CD4-positive, alpha-beta T cell treated with Interleukin-4 for 4 hours (primary cell): ENCODE measurements around the gene JAK2.
"Not testable (repeated sequence)": the region's sequence is repeated elsewhere in the genome, so short reads cannot be mapped to it uniquely, and the experiment has no call there.

Experiments used
- DNase-seq: peaks from one replicate; pipeline ENCODE4 v3.0.0-alpha.2; 2020

Gene JAK2

GRCh38 chr9:5044160-5044559 lies 59.1 kb downstream of the JAK2 start:
- no peak for DNase-seq

GRCh38 chr9:5052838-5053237 lies 67.8 kb downstream of the JAK2 start:
- no peak for DNase-seq

- DNase-seq: no peak
These were observed 77.6 kb downstream of the JAK2 start for GRCh38 chr9:5062631-5063030.

GRCh38 chr9:5072871-5073270 lies 87.8 kb downstream of the JAK2 start:
- DNase-seq: no peak

- DNase-seq: no peak
These were observed 88.6 kb downstream of the JAK2 start for GRCh38 chr9:5073701-5074100.

- DNase-seq: no peak
These were observed 100.9 kb downstream of the JAK2 start for GRCh38 chr9:5085993-5086392.

GRCh38 chr9:5089737-5090136 lies 104.7 kb downstream of the JAK2 start:
- DNase-seq: no peak

GRCh38 chr9:5095795-5096194 lies 110.7 kb downstream of the JAK2 start:
- DNase-seq: no peak

GRCh38 chr9:5099466-5099865 lies 114.4 kb downstream of the JAK2 start:
- DNase-seq: no peak

- DNase-seq: not testable (repeated sequence)
These were observed 116.1 kb downstream of the JAK2 start for GRCh38 chr9:5101127-5101526.

GRCh38 chr9:5106517-5106916 lies 121.4 kb downstream of the JAK2 start:
- DNase-seq: not testable (repeated sequence)

GRCh38 chr9:5110867-5111681 lies 126.0 kb downstream of the JAK2 start:
- no peak for DNase-seq

- DNase-seq: no peak
These were observed 126.6 kb downstream of the JAK2 start for GRCh38 chr9:5111696-5112095.

GRCh38 chr9:5112109-5112592 lies 127.1 kb downstream of the JAK2 start:
- no peak for DNase-seq

- no peak for DNase-seq
These were observed 127.6 kb downstream of the JAK2 start for GRCh38 chr9:5112646-5113045.

GRCh38 chr9:5113523-5113922 lies 128.5 kb downstream of the JAK2 start:
- no peak for DNase-seq

- DNase-seq: no peak
These were observed 129.1 kb downstream of the JAK2 start for GRCh38 chr9:5113994-5114748.

GRCh38 chr9:5122116-5122515 lies 137.0 kb downstream of the JAK2 start:
- DNase-seq: no peak

- DNase-seq: no peak
These were observed 137.4 kb downstream of the JAK2 start for GRCh38 chr9:5122516-5122915.

GRCh38 chr9:5140151-5140550 lies 155.1 kb downstream of the JAK2 start:
- DNase-seq: no peak

- DNase-seq: no peak
These were observed 159.1 kb downstream of the JAK2 start for GRCh38 chr9:5144217-5144616.

- no peak for DNase-seq
These were observed 161.2 kb downstream of the JAK2 start for GRCh38 chr9:5146241-5146640.
